Heart left ventricle (tissue), 16 donors: ENCODE data around the gene MTF2. TPM values are rescaled to one million over a fixed set of nuclear protein-coding genes. Genes with fewer than 3 reads are reported as not detected.
"Not testable (repeated sequence)": the region's sequence is repeated elsewhere in the genome, so short reads cannot be mapped to it uniquely, and the experiment has no call there.

Source experiments
- ATAC-seq, 4 donors: fragments of 200-7000 bp; cut with Tn5 transposase; one replicate each; pipeline ENCODE4 v1.9.1; 2020 to 2022; ENCODE audit warnings: moderate library complexity in 4 of 4, mild to moderate bottlenecking in 3 of 4, moderate number of reproducible peaks in 1 of 4
- DNase-seq, 5 donors: peaks; one replicate each; pipeline ENCODE4 v3.0.0-alpha.2; 2020
- H3K27ac ChIP-seq, 12 donors: fragments of 200-600 bp; sonication (generic) in 4 of 12; one replicate each; pipeline versions ENCODE4 v1.5.0 to v1.8.0; 2016 to 2022; ENCODE audit warnings: mild to moderate bottlenecking in 2 of 12
- H3K27me3 ChIP-seq, 9 donors: fragments of 200-600 bp; sonication (generic) in 2 of 9; one replicate each; pipeline versions ENCODE4 v1.5.1 to v1.8.0; 2016 to 2022; ENCODE audit warnings: mild to moderate bottlenecking in 3 of 9
- H3K36me3 ChIP-seq, 9 donors: fragments of 200-600 bp; sonication (generic) in 2 of 9; one replicate each; pipeline versions ENCODE4 v1.5.0 to v1.8.0; 2018 to 2022; ENCODE audit warnings: mild to moderate bottlenecking in 2 of 9
- H3K4me1 ChIP-seq, 12 donors: fragments of 200-600 bp; sonication (generic) in 4 of 12; one replicate each; pipeline versions ENCODE4 v1.5.0 to v1.8.0; 2016 to 2022; ENCODE audit warnings: mild to moderate bottlenecking in 3 of 12
- H3K4me3 ChIP-seq, 12 donors: fragments of 200-600 bp; sonication (generic) in 4 of 12; one replicate each; pipeline versions ENCODE4 v1.5.0 to v1.8.0; 2017 to 2022; ENCODE audit warnings: mild to moderate bottlenecking in 9 of 12, moderate library complexity in 4 of 12
- H3K9me3 ChIP-seq, 12 donors: fragments of 200-600 bp; sonication (generic) in 4 of 12; one replicate each; pipeline versions ENCODE4 v1.5.0 to v1.8.0; 2016 to 2022; ENCODE audit warnings: mild to moderate bottlenecking in 1 of 12
- CTCF ChIP-seq, 12 donors: fragments of 200-600 bp; sonication (generic) in 4 of 12; IDR thresholded peaks; one replicate each; pipeline versions ENCODE4 v1.5.0 to v1.8.0; 2018 to 2022; ENCODE audit warnings: antibody characterized with exemption in 12 of 12, mild to moderate bottlenecking in 5 of 12
- POLR2A ChIP-seq, 2 donors: fragments of 450-650 bp; IDR thresholded peaks; one replicate each; pipeline ENCODE4 v1.6.1; 2017; ENCODE audit warnings: antibody characterized with exemption in 2 of 2, mild to moderate bottlenecking in 2 of 2, moderate library complexity in 2 of 2
- WGBS, 4 donors: extraction: QIAGEN DNeasy Blood & Tissue Kit in 2 of 4; methylation state at CpG; one replicate each; pipeline versions ENCODE4 v1.1.5 to v1.1.7; 2013 to 2018; 5-methylcytosine and 5-hydroxymethylcytosine counted together
- intact Hi-C, 10 donors: fragments of 100-400 bp; cut with DNase I; formaldehyde crosslinking; loops; one replicate each; pipeline versions ENCODE4 v1.11.1 to v1.14.2; 2022
- polyA plus RNA-seq, 2 donors: library from polyadenylated mRNA; stranded (reverse); fragments of 200-250 nt; gene quantifications; one replicate each; pipeline ENCODE4 v1.2.3, GENCODE V29; 2013
- total RNA-seq, 9 donors: library from RNA; depleted of rRNA in 2 of 9; stranded (reverse); fragments of >200 nt in 2 of 9; fragmentation: NEBNext Ultra II Directional in 3 of 9; extraction: Animal tissue kit (Norgen Biotek cat#: 25700) in 3 of 9; gene quantifications; one replicate each; pipeline versions ENCODE4 v1.1.0 to v1.2.4, GENCODE V29; 2016 to 2023
- donor health status: ischemic (EF 13 %, LVEDD 7.1; RV severe dilation, severe dysfunction).
- donor health status: healthy with polysubstance abuse.
- donor health status: DM: no; HTN: yes; CAD: no.
- donor health status: DM: no; HTN: no; CAD: no.
- donor health status: ischemic (EF 25% LVEDD 6.9; RV normal size, moderate dysfunction).
- donor health status: ischemic (EF 25% LVEDD 5.7; RV mildly dilated, moderate dysfunction).
- donor health status: healthy.
- donor health status: DM: yes; HTN: yes; CAD: no.
- donor health status: ischemic (EF 35%, LVEDD 5.7; RV mildly dilated, moderate dysfunction).
- donor health status: nonischemic (EF 11% LVEDD 7.7; RV severe dilation, severe dysfunction).
- donor health status: DM: yes; HTN: yes; CAD: no.
- donor health status: PGD.
- donor health status: ischemic (EF 29% LVEDD 5.4; RV normal size, mild dysfunction).
- donor health status: nonischemic (EF 23%, LVEDD 6.1; RV moderate dilation, normal function).

Gene MTF2
- total and polyA plus RNA-seq, 11 donors, result 4.8 to 11.4 (median 8.0) TPM

DNA sequence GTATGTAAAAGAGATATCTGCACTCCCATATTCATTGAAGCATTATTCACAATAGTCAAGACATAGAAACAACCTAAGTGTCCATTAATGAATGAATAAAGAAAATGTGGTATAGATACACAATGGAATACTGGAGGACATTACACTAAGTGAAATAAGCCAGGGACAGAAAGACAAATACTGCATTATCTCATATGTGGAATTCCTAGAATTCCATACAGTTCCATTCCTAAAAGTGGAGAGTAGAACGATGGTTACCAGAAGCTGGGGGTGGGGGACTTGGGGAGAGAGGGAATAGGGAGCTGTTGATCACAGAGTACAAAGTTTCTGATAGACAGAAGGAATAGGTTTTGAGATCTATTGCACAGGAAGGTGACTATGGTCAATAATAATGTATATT lies 93.7 kb downstream of the MTF2 start:
- peaks cover 0 to 8% (median 0%) of the 10 kb centered on the region in 9 donors for H3K36me3 ChIP-seq
- WGBS, 4 donors, result 14 to 27% (median 19%) methylated on average over 1 of the region's 1 CpG
- no peak for DNase-seq
- TF ChIP-seq CTCF (IDR thresholded peaks at IDR 0.05) (no peak), POLR2A (IDR thresholded peaks at IDR 0.05) (no peak)
- no peaks in the 10 kb centered on the region for H3K27me3 ChIP-seq
- peaks cover 0 to 39% (median 21%) of the 10 kb centered on the region in 12 donors for H3K4me1 ChIP-seq
- peaks cover 0 to 17% (median 0%) of the 10 kb centered on the region in 12 donors for H3K9me3 ChIP-seq
- no peak for ATAC-seq
- intact Hi-C loops, result loop anchor here in 1 of 10 donors (10.0 kb wide), 1 partner anchor 98 kb away; the partner anchor contains the start of gene MTF2
- no peak overlapping the region for H3K4me3 ChIP-seq
- H3K27ac ChIP-seq, result no peak overlapping the region

DNA sequence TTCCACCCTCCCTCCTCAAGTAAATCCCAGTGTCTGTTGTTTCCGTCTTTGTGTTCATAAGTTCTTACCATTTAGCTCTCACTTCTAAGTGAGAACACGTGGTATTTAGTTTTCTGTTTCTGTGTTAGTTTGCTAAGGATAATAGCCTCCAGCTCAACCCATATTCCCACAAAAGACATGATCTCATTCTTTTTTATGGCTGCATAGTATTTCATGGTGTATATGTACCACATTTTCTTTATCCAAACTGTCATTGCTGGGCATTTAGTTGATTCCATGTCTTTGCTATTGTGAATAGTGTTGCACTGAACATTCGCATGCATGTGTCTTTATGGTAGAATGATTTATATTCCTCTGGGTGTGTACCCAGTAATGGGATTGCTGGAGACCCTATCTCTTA lies 95.6 kb downstream of the MTF2 start:
- H3K27me3 ChIP-seq, DNase-seq, H3K36me3 ChIP-seq, ATAC-seq, H3K4me3 ChIP-seq, H3K27ac ChIP-seq, H3K9me3 ChIP-seq: not testable (repeated sequence)
- 95 to 99% (median 97%) methylated on average over 3 of the region's 3 CpGs for WGBS, 4 donors
- intact Hi-C loops, result loop anchor here in 3 of 10 donors (5.0 to 10.0 kb wide), 3 partner anchors 92 to 100 kb away; partner anchors contain the start of gene MTF2 (in 2 of the 3)
- H3K4me1 ChIP-seq, result peaks cover 0 to 51% (median 31%) of the 10 kb centered on the region in 12 donors

GRCh38 chr1:93177991-93178390 lies 98.9 kb downstream of the MTF2 start:
- Histone ChIP-seq H3K4me3 (peak overlapping the region in 10 of 12 donors; percentile 63 to 98 (median 80)), H3K27ac (no peak overlapping the region), H3K36me3 (peaks cover 0 to 8% (median 0%) of the 10 kb centered on the region in 9 donors), H3K4me1 (peaks cover 0 to 42% (median 30%) of the 10 kb centered on the region in 12 donors), H3K27me3 (no peaks in the 10 kb centered on the region), H3K9me3 (peaks cover 0 to 3% (median 0%) of the 10 kb centered on the region in 12 donors)
- DNase-seq (no peak), ATAC-seq (no peak)
- 47 to 56% (median 47%) methylated on average over 4 of the region's 4 CpGs for WGBS, 4 donors
- intact Hi-C loops, result loop anchor here in 4 of 10 donors (2.0 to 10.0 kb wide), 4 partner anchors 96 to 103 kb away; partner anchors contain the start of gene MTF2 (in 2 of the 4)
- TF ChIP-seq POLR2A (IDR thresholded peaks at IDR 0.05) (no peak), CTCF (IDR thresholded peaks at IDR 0.05) (no peak)

GRCh38 chr1:93178418-93178817 lies 99.3 kb downstream of the MTF2 start:
- ATAC-seq (no peak), DNase-seq (no peak)
- Histone ChIP-seq H3K4me3 (peak overlapping the region in 11 of 12 donors; percentile 63 to 98 (median 76)), H3K36me3 (peaks cover 0 to 8% (median 0%) of the 10 kb centered on the region in 9 donors), H3K27ac (peak overlapping the region in 3 of 12 donors; percentile 98 to 99 (median 99)), H3K9me3 (peaks cover 0 to 3% (median 0%) of the 10 kb centered on the region in 12 donors), H3K27me3 (no peaks in the 10 kb centered on the region), H3K4me1 (peaks cover 0 to 42% (median 27%) of the 10 kb centered on the region in 12 donors)
- intact Hi-C loops, result loop anchor here in 4 of 10 donors (2.0 to 10.0 kb wide), 4 partner anchors 96 to 104 kb away; partner anchors contain the start of gene MTF2 (in 2 of the 4)
- 38 to 48% (median 43%) methylated on average over 5 of the region's 5 CpGs for WGBS, 4 donors
- TF ChIP-seq CTCF (IDR thresholded peaks at IDR 0.05), result no peak
- no peak for TF ChIP-seq POLR2A (IDR thresholded peaks at IDR 0.05)
